ENCODE measurements around the gene FGF21. TPM values are rescaled to one million over a fixed set of nuclear protein-coding genes. Genes with fewer than 3 reads are reported as not detected.

FGF21 gene
- total and polyA plus RNA-seq, 10 of the 15 experiments (the other 5 are each of a cell fraction or from before 2014, with no cell fraction given): not detected

DNA sequence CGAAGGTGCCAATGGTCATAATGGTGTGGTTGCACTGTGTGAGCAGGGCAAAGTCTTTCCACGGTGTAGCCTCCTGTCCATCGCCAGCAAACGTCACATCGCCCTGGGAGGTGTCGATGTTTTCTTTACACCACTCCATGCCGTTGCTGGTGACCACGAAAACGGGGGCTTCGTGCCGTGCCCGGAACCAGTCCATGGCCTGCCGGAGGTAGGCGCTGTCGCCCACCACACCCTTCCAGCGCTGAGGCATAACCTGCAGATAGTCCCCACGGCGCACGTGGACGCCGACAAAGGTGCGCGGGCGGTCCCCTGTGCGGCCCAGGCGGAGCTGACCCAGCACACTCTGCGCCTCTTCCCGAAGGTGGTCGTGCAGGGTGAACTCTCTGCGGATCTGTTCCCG lies 5.0 kb upstream of the FGF21 start (continued):
- TF ChIP-seq, protein P1, sequence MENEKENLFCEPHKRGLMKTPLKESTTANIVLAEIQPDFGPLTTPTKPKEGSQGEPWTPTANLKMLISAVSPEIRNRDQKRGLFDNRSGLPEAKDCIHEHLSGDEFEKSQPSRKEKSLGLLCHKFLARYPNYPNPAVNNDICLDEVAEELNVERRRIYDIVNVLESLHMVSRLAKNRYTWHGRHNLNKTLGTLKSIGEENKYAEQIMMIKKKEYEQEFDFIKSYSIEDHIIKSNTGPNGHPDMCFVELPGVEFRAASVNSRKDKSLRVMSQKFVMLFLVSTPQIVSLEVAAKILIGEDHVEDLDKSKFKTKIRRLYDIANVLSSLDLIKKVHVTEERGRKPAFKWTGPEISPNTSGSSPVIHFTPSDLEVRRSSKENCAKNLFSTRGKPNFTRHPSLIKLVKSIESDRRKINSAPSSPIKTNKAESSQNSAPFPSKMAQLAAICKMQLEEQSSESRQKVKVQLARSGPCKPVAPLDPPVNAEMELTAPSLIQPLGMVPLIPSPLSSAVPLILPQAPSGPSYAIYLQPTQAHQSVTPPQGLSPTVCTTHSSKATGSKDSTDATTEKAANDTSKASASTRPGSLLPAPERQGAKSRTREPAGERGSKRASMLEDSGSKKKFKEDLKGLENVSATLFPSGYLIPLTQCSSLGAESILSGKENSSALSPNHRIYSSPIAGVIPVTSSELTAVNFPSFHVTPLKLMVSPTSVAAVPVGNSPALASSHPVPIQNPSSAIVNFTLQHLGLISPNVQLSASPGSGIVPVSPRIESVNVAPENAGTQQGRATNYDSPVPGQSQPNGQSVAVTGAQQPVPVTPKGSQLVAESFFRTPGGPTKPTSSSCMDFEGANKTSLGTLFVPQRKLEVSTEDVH (IDR thresholded peaks at IDR 0.05; ENCODE audit: low read depth, partially characterized antibody): no peak
- TF ChIP-seq ZNF274 (IDR thresholded peaks at IDR 0.05; ENCODE audit: insufficient read depth, insufficient read length): no peak
- TF ChIP-seq ATF7 (IDR thresholded peaks at IDR 0.05; ENCODE audit: low read depth): no peak
- TF ChIP-seq, protein P2, sequence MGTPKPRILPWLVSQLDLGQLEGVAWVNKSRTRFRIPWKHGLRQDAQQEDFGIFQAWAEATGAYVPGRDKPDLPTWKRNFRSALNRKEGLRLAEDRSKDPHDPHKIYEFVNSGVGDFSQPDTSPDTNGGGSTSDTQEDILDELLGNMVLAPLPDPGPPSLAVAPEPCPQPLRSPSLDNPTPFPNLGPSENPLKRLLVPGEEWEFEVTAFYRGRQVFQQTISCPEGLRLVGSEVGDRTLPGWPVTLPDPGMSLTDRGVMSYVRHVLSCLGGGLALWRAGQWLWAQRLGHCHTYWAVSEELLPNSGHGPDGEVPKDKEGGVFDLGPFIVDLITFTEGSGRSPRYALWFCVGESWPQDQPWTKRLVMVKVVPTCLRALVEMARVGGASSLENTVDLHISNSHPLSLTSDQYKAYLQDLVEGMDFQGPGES (IDR thresholded peaks at IDR 0.05): no peak
- TF ChIP-seq STAT1 (conservative IDR thresholded peaks at IDR 0.05): no peak
- no peak for TF ChIP-seq SP1 (IDR thresholded peaks at IDR 0.05; ENCODE audit: low read depth, low read length)
- no peak for TF ChIP-seq YY1 (IDR thresholded peaks at IDR 0.05; ENCODE audit: low read depth, low read length)
- no peak for TF ChIP-seq TBL1XR1 (IDR thresholded peaks at IDR 0.05; ENCODE audit: low read depth, low read length)
- TF ChIP-seq, protein P3, sequence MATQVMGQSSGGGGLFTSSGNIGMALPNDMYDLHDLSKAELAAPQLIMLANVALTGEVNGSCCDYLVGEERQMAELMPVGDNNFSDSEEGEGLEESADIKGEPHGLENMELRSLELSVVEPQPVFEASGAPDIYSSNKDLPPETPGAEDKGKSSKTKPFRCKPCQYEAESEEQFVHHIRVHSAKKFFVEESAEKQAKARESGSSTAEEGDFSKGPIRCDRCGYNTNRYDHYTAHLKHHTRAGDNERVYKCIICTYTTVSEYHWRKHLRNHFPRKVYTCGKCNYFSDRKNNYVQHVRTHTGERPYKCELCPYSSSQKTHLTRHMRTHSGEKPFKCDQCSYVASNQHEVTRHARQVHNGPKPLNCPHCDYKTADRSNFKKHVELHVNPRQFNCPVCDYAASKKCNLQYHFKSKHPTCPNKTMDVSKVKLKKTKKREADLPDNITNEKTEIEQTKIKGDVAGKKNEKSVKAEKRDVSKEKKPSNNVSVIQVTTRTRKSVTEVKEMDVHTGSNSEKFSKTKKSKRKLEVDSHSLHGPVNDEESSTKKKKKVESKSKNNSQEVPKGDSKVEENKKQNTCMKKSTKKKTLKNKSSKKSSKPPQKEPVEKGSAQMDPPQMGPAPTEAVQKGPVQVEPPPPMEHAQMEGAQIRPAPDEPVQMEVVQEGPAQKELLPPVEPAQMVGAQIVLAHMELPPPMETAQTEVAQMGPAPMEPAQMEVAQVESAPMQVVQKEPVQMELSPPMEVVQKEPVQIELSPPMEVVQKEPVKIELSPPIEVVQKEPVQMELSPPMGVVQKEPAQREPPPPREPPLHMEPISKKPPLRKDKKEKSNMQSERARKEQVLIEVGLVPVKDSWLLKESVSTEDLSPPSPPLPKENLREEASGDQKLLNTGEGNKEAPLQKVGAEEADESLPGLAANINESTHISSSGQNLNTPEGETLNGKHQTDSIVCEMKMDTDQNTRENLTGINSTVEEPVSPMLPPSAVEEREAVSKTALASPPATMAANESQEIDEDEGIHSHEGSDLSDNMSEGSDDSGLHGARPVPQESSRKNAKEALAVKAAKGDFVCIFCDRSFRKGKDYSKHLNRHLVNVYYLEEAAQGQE (IDR thresholded peaks at IDR 0.05; ENCODE audit: low read depth, low read length): no peak
- no peak for TF ChIP-seq GABPA (IDR thresholded peaks at IDR 0.05; ENCODE audit: low read depth)

Data from GM12878 (cell line).